Measurements from ENCODE around the gene LY6G5B. TPM values are rescaled to one million over a fixed set of nuclear protein-coding genes. Genes with fewer than 3 reads are reported as not detected.

LY6G5B gene
- total RNA-seq, 2 donors from 2014 or later = 13.9 to 17.0 TPM

DNA sequence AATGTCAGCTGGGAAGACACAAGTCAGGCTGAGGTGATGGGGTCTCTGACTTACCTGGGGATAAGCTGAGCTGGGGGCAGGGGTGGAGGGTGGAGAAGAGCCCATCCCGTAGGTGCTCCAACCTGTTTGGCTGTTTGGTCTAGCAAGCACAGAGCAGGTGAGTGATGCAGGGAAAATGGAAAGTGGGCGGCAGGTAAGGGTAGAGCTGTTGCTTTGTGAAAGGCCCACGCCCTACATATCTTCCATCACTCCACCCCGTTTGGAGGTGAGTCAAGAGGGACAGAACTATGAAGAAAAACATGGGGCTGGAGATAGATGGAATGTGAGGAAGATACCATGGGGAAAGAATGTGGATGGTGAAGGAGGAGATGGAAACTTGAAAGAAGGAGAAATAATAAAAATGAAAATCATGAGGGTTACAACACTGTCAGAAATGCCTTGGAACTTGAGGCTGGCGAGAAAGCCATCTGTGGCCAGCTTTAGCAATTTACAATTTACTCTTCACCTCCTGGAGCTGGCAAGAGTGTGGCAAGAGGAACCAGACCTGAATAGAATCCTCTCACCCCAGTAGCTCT lies 50.5 kb downstream of the LY6G5B start:
- Histone ChIP-seq H3K9ac (ENCODE audit: extremely low read depth, low read length, poor library complexity, severe bottlenecking) (no peak overlapping the region), H3K27me3 (ENCODE audit: control insufficient read depth, insufficient read depth, low read length, poor library complexity, severe bottlenecking) (no peaks in the 10 kb centered on the region), H3K27ac (ENCODE audit: low read depth, low read length) (no peak overlapping the region), H3K4me3 (ENCODE audit: low read length) (no peak overlapping the region), H3K36me3 (ENCODE audit: control insufficient read depth, insufficient read depth, low read length) (no peaks in the 10 kb centered on the region), H3K4me1 (ENCODE audit: control insufficient read depth, insufficient read depth, low read length) (no peaks in the 10 kb centered on the region), H3K9me3 (ENCODE audit: control insufficient read depth, low read length) (no peaks in the 10 kb centered on the region)
- Mint-ChIP-seq H3K27ac (no peak overlapping the region), H3K27me3 (ENCODE audit: insufficient read depth) (no peaks in the 10 kb centered on the region), H3K36me3 (ENCODE audit: low read depth) (no peaks in the 10 kb centered on the region), H3K4me3 (no peak overlapping the region), H3K9me3 (no peaks in the 10 kb centered on the region), H3K4me1 (peaks cover 15% of the 10 kb centered on the region)
- WGBS, 2 experiments (ENCODE audit: insufficient coverage in 1 of 2, insufficient read length in 1 of 2) = 93 to 94% methylated on average over 2 to 5 of the region's 5 CpGs
- DNase-seq = no peak
- TF ChIP-seq, protein P1, sequence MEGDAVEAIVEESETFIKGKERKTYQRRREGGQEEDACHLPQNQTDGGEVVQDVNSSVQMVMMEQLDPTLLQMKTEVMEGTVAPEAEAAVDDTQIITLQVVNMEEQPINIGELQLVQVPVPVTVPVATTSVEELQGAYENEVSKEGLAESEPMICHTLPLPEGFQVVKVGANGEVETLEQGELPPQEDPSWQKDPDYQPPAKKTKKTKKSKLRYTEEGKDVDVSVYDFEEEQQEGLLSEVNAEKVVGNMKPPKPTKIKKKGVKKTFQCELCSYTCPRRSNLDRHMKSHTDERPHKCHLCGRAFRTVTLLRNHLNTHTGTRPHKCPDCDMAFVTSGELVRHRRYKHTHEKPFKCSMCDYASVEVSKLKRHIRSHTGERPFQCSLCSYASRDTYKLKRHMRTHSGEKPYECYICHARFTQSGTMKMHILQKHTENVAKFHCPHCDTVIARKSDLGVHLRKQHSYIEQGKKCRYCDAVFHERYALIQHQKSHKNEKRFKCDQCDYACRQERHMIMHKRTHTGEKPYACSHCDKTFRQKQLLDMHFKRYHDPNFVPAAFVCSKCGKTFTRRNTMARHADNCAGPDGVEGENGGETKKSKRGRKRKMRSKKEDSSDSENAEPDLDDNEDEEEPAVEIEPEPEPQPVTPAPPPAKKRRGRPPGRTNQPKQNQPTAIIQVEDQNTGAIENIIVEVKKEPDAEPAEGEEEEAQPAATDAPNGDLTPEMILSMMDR (conservative IDR thresholded peaks at IDR 0.05) = no peak

DNA sequence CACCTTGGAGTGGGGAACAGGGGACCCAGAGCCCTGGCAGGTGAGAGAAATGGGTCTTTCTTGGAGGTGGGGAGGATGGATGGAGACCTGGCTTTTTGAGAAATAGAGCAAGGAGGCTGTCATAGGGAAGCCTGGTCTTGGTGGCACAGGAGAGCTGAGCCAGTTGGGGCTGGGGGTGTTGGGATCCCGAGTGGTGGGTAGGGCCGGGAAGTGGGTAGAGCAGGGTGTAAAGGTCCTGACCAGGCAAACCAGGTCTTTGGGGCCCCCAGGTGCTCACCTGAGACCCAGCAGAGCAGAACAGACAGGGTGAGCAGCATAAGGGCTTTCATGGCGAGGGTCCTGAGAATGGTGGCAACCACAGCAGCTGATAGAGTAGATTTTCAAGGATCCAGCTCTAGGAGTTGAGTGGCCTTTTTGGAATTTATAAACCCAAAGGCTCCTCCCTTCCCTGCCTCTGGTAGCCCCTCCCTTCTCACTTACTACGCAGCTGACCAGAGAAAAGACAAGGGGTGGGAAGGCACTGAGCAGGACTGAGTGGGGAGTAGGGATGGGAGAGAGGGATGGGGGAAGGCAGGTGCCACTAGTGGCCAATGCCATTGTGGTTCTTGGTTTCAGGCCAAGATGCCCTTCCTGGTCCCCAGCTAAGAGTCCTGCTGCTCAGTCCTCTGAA lies 51.7 kb downstream of the LY6G5B start, which contains the start of gene LY6G6C:
Gene LY6G6C, minus strand, starts transcription at position 396 of the 670 bp plus-strand sequence. Its CDS starts 67 bp downstream, at position 329.
- no peak for DNase-seq
- Mint-ChIP-seq H3K36me3 (ENCODE audit: low read depth) (peaks cover 10% of the 10 kb centered on the region), H3K27ac (no peak within 1 kb of the TSS), H3K9me3 (no peaks in the 10 kb centered on the region), H3K27me3 (ENCODE audit: insufficient read depth) (no peaks in the 10 kb centered on the region), H3K4me1 (peaks cover 15% of the 10 kb centered on the region), H3K4me3 (no peak within 1 kb of the TSS)
- H3K27me3 ChIP-seq (ENCODE audit: control insufficient read depth, insufficient read depth, low read length, poor library complexity, severe bottlenecking) = no peaks in the 10 kb centered on the region
- no peak within 1 kb of the TSS for H3K9ac ChIP-seq (ENCODE audit: extremely low read depth, low read length, poor library complexity, severe bottlenecking)
- H3K27ac ChIP-seq (ENCODE audit: low read depth, low read length) = no peak within 1 kb of the TSS
- H3K4me1 ChIP-seq (ENCODE audit: control insufficient read depth, insufficient read depth, low read length) = no peaks in the 10 kb centered on the region
- 81 to 100% methylated on average over 1 to 4 of the region's 4 CpGs for WGBS, 2 experiments (ENCODE audit: insufficient coverage in 1 of 2, insufficient read length in 1 of 2)
- no peaks in the 10 kb centered on the region for H3K9me3 ChIP-seq (ENCODE audit: control insufficient read depth, low read length)
- no peak within 1 kb of the TSS for H3K4me3 ChIP-seq (ENCODE audit: low read length)
- H3K36me3 ChIP-seq (ENCODE audit: control insufficient read depth, insufficient read depth, low read length) = peaks cover 10% of the 10 kb centered on the region
- TF ChIP-seq, protein P1 (conservative IDR thresholded peaks at IDR 0.05) = no peak

GRCh38 chr6:31722173-31722572 lies 52.4 kb downstream of the LY6G5B start:
- Histone ChIP-seq H3K36me3 (ENCODE audit: control insufficient read depth, insufficient read depth, low read length) (peaks cover 17% of the 10 kb centered on the region), H3K9ac (ENCODE audit: extremely low read depth, low read length, poor library complexity, severe bottlenecking) (no peak overlapping the region), H3K4me3 (ENCODE audit: low read length) (no peak overlapping the region), H3K27me3 (ENCODE audit: control insufficient read depth, insufficient read depth, low read length, poor library complexity, severe bottlenecking) (no peaks in the 10 kb centered on the region), H3K4me1 (ENCODE audit: control insufficient read depth, insufficient read depth, low read length) (no peaks in the 10 kb centered on the region), H3K27ac (ENCODE audit: low read depth, low read length) (no peak overlapping the region), H3K9me3 (ENCODE audit: control insufficient read depth, low read length) (no peaks in the 10 kb centered on the region)
- Mint-ChIP-seq H3K9me3 (no peaks in the 10 kb centered on the region), H3K27ac (no peak overlapping the region), H3K4me3 (no peak overlapping the region), H3K4me1 (peaks cover 15% of the 10 kb centered on the region), H3K27me3 (ENCODE audit: insufficient read depth) (no peaks in the 10 kb centered on the region), H3K36me3 (ENCODE audit: low read depth) (peaks cover 17% of the 10 kb centered on the region)
- no peak for DNase-seq
- 87 to 100% methylated on average over 1 to 3 of the region's 3 CpGs for WGBS, 2 experiments (ENCODE audit: insufficient coverage in 1 of 2, insufficient read length in 1 of 2)
- TF ChIP-seq, protein P1 (conservative IDR thresholded peaks at IDR 0.05) = no peak

Small RNA genes within 50 kb of the gene (microRNA-seq; reads per million reads assigned to microRNA genes)
- gene MIR4646 (ENCODE audit: borderline microRNAs expressed) = not detected
- gene MIR6832 (ENCODE audit: borderline microRNAs expressed) = not detected

Other genes starting within 250 kb of the LY6G5B start
- 1 to 10 TPM; 8.2 to 8.5 TPM for gene MICB, start 171.8 kb upstream of the LY6G5B start, total RNA-seq
- not detected for gene MCCD1, start 141.0 kb upstream of the LY6G5B start, total RNA-seq
- 100 to 1,000 TPM; 572 to 654 TPM for gene DDX39B, start 128.0 kb upstream of the LY6G5B start, total RNA-seq
- gene ATP6V1G2, start 123.4 kb upstream of the LY6G5B start, total RNA-seq = 1 to 10 TPM; 1.7 to 2.1 TPM
- gene NFKBIL1, start 122.4 kb upstream of the LY6G5B start, total RNA-seq = 10 to 100 TPM; 17.4 to 26.3 TPM
- not detected for gene LTA, start 97.7 kb upstream of the LY6G5B start, total RNA-seq
- gene TNF, start 94.4 kb upstream of the LY6G5B start, total RNA-seq = not detected
- 1 to 10 TPM in 1 of 2 donors, not detected in 1; 1.3 TPM for gene LTB, start 87.6 kb upstream of the LY6G5B start, total RNA-seq
- not detected for gene LST1, start 83.7 kb upstream of the LY6G5B start, total RNA-seq
- not detected for gene NCR3, start 77.0 kb upstream of the LY6G5B start, total RNA-seq
- gene AIF1, start 54.7 kb upstream of the LY6G5B start, total RNA-seq = 1 to 10 TPM in 1 of 2 donors, under 1 TPM in 1; 0.70 to 1.7 TPM
- 100 to 1,000 TPM; 329 to 330 TPM for gene PRRC2A, start 49.3 kb upstream of the LY6G5B start, total RNA-seq
- gene BAG6, start 17.3 kb upstream of the LY6G5B start, total RNA-seq = 100 to 1,000 TPM; 413 to 428 TPM
- gene APOM, start 14.1 kb upstream of the LY6G5B start, total RNA-seq = 1 to 10 TPM; 1.6 to 3.2 TPM
- 10 to 100 TPM; 14.0 to 14.9 TPM for gene C6orf47, start 9.2 kb upstream of the LY6G5B start, total RNA-seq
- 10 to 100 TPM; 16.1 to 21.3 TPM for gene GPANK1, start 5.0 kb upstream of the LY6G5B start, total RNA-seq
- gene CSNK2B, start 3.9 kb upstream of the LY6G5B start, total RNA-seq = 100 to 1,000 TPM; 155 to 171 TPM
- 1 to 10 TPM in 1 of 2 donors, under 1 TPM in 1; 0.93 to 2.0 TPM for gene LY6G5C, start 11.1 kb downstream of the LY6G5B start, total RNA-seq
- 10 to 100 TPM; 38.3 to 59.5 TPM for gene ABHD16A, start 33.3 kb downstream of the LY6G5B start, total RNA-seq
- gene LY6G6F, start 36.9 kb downstream of the LY6G5B start, total RNA-seq = not detected
- gene LY6G6D, start 45.4 kb downstream of the LY6G5B start, total RNA-seq = not detected
- under 1 TPM; 0.29 to 0.38 TPM for gene LY6G6C, start 51.8 kb downstream of the LY6G5B start, total RNA-seq
- not detected for gene MPIG6B, start 53.4 kb downstream of the LY6G5B start, total RNA-seq
- gene DDAH2, start 59.3 kb downstream of the LY6G5B start, total RNA-seq = 100 to 1,000 TPM; 150 to 153 TPM
- gene CLIC1, start 66.6 kb downstream of the LY6G5B start, total RNA-seq = 100 to 1,000 TPM; 289 to 380 TPM
- gene MSH5, start 70.0 kb downstream of the LY6G5B start, total RNA-seq = 10 to 100 TPM; 35.7 to 57.2 TPM
- gene SAPCD1, start 92.7 kb downstream of the LY6G5B start, total RNA-seq = 1 to 10 TPM; 7.9 to 8.4 TPM
- gene VWA7, start 107.4 kb downstream of the LY6G5B start, total RNA-seq = under 1 TPM; 0.64 to 0.95 TPM
- 10 to 100 TPM; 81.4 to 83.1 TPM for gene VARS1, start 125.8 kb downstream of the LY6G5B start, total RNA-seq
- gene LSM2, start 137.0 kb downstream of the LY6G5B start, total RNA-seq = 100 to 1,000 TPM; 106 to 119 TPM
- gene HSPA1L, start 145.3 kb downstream of the LY6G5B start, total RNA-seq = 1 to 10 TPM; 1.2 to 1.5 TPM
- gene HSPA1A, start 145.6 kb downstream of the LY6G5B start, total RNA-seq = 10 to 100 TPM; 53.1 to 62.6 TPM
- gene HSPA1B, start 157.8 kb downstream of the LY6G5B start, total RNA-seq = 10 to 100 TPM; 61.8 to 83.9 TPM
- 10 to 100 TPM; 42.4 to 50.7 TPM for gene NEU1, start 192.8 kb downstream of the LY6G5B start, total RNA-seq
- gene SLC44A4, start 209.0 kb downstream of the LY6G5B start, total RNA-seq = 1 to 10 TPM; 1.3 to 3.6 TPM
- gene EHMT2, start 227.7 kb downstream of the LY6G5B start, total RNA-seq = 100 to 1,000 TPM; 113 to 121 TPM
- gene ZBTB12, start 232.1 kb downstream of the LY6G5B start, total RNA-seq = 10 to 100 TPM; 25.4 to 29.9 TPM

Data from endodermal cell (in vitro differentiated cells).